ENCODE data around the gene STXBP4. TPM values are rescaled to one million over a fixed set of nuclear protein-coding genes. Genes with fewer than 3 reads are reported as not detected.

The STXBP4 gene
- total RNA-seq, 1 experiment from 2014 or later: 16.5 TPM

DNA sequence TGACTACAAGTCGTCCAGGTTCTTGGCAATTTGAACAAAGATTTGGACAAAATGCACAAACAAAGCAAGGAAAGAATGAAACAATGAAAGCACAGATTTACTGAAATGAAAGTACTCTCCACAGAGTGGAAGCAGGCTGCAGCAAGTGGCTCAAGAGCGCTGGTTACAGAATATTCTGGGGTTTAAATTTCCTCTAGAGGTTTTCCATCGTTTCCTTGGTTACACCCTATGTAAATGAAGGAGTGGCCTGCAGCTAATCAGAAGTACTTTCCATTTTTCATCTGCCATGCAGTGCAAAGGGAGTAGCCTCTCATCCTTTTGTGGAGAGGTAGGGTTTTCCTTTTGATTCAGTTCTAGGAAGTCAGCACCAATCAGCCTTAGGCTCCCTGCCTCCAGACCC, 11.8 kb downstream of the STXBP4 start:
- H4K20me1 ChIP-seq (ENCODE audit: control insufficient read depth, insufficient read depth, insufficient read length): no peaks in the 10 kb centered on the region
- no peak overlapping the region for H3K27ac ChIP-seq (ENCODE audit: insufficient read length, low read depth, low read length)
- no peak overlapping the region for H3T11ph ChIP-seq (ENCODE audit: low read length)
- no peaks in the 10 kb centered on the region for H3K4me1 Mint-ChIP-seq
- no peak overlapping the region for H2AK5ac ChIP-seq (ENCODE audit: insufficient read length, low read length)
- H2BK12ac ChIP-seq (ENCODE audit: insufficient read length, low read depth, low read length): no peak overlapping the region
- TF ChIP-seq, protein P1, sequence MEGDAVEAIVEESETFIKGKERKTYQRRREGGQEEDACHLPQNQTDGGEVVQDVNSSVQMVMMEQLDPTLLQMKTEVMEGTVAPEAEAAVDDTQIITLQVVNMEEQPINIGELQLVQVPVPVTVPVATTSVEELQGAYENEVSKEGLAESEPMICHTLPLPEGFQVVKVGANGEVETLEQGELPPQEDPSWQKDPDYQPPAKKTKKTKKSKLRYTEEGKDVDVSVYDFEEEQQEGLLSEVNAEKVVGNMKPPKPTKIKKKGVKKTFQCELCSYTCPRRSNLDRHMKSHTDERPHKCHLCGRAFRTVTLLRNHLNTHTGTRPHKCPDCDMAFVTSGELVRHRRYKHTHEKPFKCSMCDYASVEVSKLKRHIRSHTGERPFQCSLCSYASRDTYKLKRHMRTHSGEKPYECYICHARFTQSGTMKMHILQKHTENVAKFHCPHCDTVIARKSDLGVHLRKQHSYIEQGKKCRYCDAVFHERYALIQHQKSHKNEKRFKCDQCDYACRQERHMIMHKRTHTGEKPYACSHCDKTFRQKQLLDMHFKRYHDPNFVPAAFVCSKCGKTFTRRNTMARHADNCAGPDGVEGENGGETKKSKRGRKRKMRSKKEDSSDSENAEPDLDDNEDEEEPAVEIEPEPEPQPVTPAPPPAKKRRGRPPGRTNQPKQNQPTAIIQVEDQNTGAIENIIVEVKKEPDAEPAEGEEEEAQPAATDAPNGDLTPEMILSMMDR (conservative IDR thresholded peaks at IDR 0.05): no peak
- no peak overlapping the region for H4K5ac ChIP-seq (ENCODE audit: insufficient read length, low read depth, low read length)
- H3K4me3 Mint-ChIP-seq: no peak overlapping the region
- H3K4me1 ChIP-seq (ENCODE audit: insufficient read depth, low read length): no peaks in the 10 kb centered on the region
- no peak for DNase-seq
- H3K79me2 ChIP-seq (ENCODE audit: insufficient read depth, low read length): no peaks in the 10 kb centered on the region; the same call in 1 of the 2 replicates
- no peak overlapping the region for H3K23ac ChIP-seq (ENCODE audit: insufficient read length, low read depth, low read length)
- no peak overlapping the region for H2BK5ac ChIP-seq (ENCODE audit: insufficient read length, low read length)
- H3K79me1 ChIP-seq (ENCODE audit: insufficient read depth, low read depth, low read length, poor library complexity, severe bottlenecking): no peaks in the 10 kb centered on the region
- H4K91ac ChIP-seq (ENCODE audit: insufficient read length, low read depth, low read length): no peak overlapping the region
- H2BK15ac ChIP-seq (ENCODE audit: low read depth, low read length): no peak overlapping the region
- H3K18ac ChIP-seq (ENCODE audit: insufficient read length, low read depth, low read length): no peak overlapping the region
- no peaks in the 10 kb centered on the region for H3K27me3 Mint-ChIP-seq (ENCODE audit: low read depth)
- H2AFZ ChIP-seq (ENCODE audit: low read length): no peak overlapping the region
- H3K27me3 ChIP-seq (ENCODE audit: insufficient read depth, low read length): no peaks in the 10 kb centered on the region
- H3K36me3 Mint-ChIP-seq (ENCODE audit: insufficient read depth in 1 of 3, low read depth in 3 of 3): peaks cover 19 to 38% (median 19%) of the 10 kb centered on the region in 3 experiments
- no peaks in the 10 kb centered on the region for H3K23me2 ChIP-seq (ENCODE audit: insufficient read length, low read depth, low read length, poor library complexity, severe bottlenecking)
- H3K9ac ChIP-seq (ENCODE audit: extremely low read depth, insufficient read length, low read length): no peak overlapping the region
- H2BK20ac ChIP-seq (ENCODE audit: low read depth, low read length, poor library complexity, severe bottlenecking): no peak overlapping the region
- H3K9me3 Mint-ChIP-seq: peaks cover 19 to 26% of the 10 kb centered on the region in 2 experiments
- H3K56ac ChIP-seq (ENCODE audit: insufficient read length, low read depth, low read length): no peak overlapping the region
- no peak overlapping the region for H3K4ac ChIP-seq (ENCODE audit: low read depth, low read length)
- H3K4me2 ChIP-seq (ENCODE audit: insufficient read depth, insufficient read length, low read length): no peak overlapping the region
- WGBS (ENCODE audit: extremely low coverage, insufficient read length, low lambda C conversion rate): no CpG with 5 or more reads among the region's 3 CpGs
- H3K14ac ChIP-seq (ENCODE audit: insufficient read depth, low read length): no peak overlapping the region
- peaks cover 7% of the 10 kb centered on the region for H3K9me3 ChIP-seq (ENCODE audit: control insufficient read depth, low read depth, low read length)
- H2BK120ac ChIP-seq (ENCODE audit: low read depth, low read length, poor library complexity, severe bottlenecking): no peak overlapping the region
- H3K27ac Mint-ChIP-seq: no peak overlapping the region
- H4K8ac ChIP-seq (replicated peaks; ENCODE audit: insufficient read length, low read depth, low read length): no peak overlapping the region

Measured in H9 (cell line).